Thyroid gland (tissue), 4 donors: ENCODE data around the gene CACNB3.

Source experiments
- POLR2A ChIP-seq, 2 donors: fragments of 450-650 bp; IDR thresholded peaks; one replicate each; pipeline ENCODE4 v1.6.1; 2017; ENCODE audit warnings: antibody characterized with exemption in 2 of 2, mild to moderate bottlenecking in 2 of 2, moderate library complexity in 1 of 2
- TF ChIP-seq, protein P1 (sequence below), 6 experiments: fragments of 200-600 bp in 3 of 6; fragments of 450-650 bp in 3 of 6; sonication (generic) in 3 of 6; IDR thresholded peaks; one replicate each; pipeline ENCODE4 v1.5.1; 2016 to 2019; ENCODE audit warnings: antibody characterized with exemption in 6 of 6, mild to moderate bottlenecking in 2 of 6, inconsistent platforms in 1 of 6, moderate library complexity in 1 of 6

DNA sequence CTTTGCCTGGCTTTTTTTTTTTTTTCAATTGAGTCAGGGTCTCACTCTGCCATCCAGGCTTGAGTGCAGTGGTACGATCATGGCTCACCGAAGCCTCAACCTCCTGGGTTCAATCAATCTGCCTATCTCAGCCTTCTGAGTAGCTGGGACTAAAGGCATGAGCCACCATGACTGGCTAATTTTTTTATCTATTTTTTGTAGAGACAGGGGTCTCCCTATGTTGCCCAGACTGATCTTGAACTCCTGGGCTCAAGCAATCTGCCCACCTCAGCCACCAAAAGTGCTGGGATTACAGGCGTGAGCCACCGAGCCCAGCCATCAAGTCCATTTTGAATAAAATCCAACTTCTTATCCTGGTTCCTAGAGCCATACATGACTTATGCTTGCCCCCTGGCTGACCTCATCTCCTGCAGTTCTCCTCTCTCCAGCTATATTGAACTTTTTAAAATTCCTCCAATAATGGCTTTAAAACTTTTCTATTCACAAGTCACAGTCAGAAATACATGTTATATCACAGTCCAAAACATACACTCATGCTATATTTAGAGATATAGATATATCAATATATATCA is 57.7 kb downstream of the CACNB3 start:
- TF ChIP-seq, protein P1, sequence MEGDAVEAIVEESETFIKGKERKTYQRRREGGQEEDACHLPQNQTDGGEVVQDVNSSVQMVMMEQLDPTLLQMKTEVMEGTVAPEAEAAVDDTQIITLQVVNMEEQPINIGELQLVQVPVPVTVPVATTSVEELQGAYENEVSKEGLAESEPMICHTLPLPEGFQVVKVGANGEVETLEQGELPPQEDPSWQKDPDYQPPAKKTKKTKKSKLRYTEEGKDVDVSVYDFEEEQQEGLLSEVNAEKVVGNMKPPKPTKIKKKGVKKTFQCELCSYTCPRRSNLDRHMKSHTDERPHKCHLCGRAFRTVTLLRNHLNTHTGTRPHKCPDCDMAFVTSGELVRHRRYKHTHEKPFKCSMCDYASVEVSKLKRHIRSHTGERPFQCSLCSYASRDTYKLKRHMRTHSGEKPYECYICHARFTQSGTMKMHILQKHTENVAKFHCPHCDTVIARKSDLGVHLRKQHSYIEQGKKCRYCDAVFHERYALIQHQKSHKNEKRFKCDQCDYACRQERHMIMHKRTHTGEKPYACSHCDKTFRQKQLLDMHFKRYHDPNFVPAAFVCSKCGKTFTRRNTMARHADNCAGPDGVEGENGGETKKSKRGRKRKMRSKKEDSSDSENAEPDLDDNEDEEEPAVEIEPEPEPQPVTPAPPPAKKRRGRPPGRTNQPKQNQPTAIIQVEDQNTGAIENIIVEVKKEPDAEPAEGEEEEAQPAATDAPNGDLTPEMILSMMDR (IDR thresholded peaks at IDR 0.05), result no peak
- TF ChIP-seq POLR2A (IDR thresholded peaks at IDR 0.05), result no peak
